ENCODE results near the gene MZB1.
"Not testable (repeated sequence)": the region's sequence is repeated elsewhere in the genome, so short reads cannot be mapped to it uniquely, and the experiment has no call there.

The MZB1 gene

GRCh38 chr5:139410121-139410992 lies 20.6 kb upstream of the MZB1 start:
- no peak for DNase-seq

GRCh38 chr5:139409116-139409515 lies 19.4 kb upstream of the MZB1 start:
- DNase-seq: not testable (repeated sequence)

GRCh38 chr5:139408191-139408590 lies 18.5 kb upstream of the MZB1 start:
- no peak for DNase-seq

GRCh38 chr5:139407517-139407916 lies 17.8 kb upstream of the MZB1 start:
- no peak for DNase-seq

- no peak for DNase-seq
Observed at GRCh38 chr5:139406963-139407362, 17.2 kb upstream of the MZB1 start.

GRCh38 chr5:139404484-139404840 lies 14.7 kb upstream of the MZB1 start:
- no peak for DNase-seq

- DNase-seq: peak; percentile 98
Observed at GRCh38 chr5:139403787-139404483, 14.2 kb upstream of the MZB1 start, which contains the start of gene SPATA24. TSS of gene SPATA24 (minus strand) at chr5:139404089. CDS start at chr5:139404060, 29 bp downstream.

GRCh38 chr5:139403418-139403786 lies 13.7 kb upstream of the MZB1 start:
- DNase-seq: no peak

- peak; percentile 36 for DNase-seq
Observed at GRCh38 chr5:139402561-139403158, 12.9 kb upstream of the MZB1 start.

- no peak for DNase-seq
Observed at GRCh38 chr5:139401546-139401945, 11.8 kb upstream of the MZB1 start.

GRCh38 chr5:139399501-139400121 lies 9.9 kb upstream of the MZB1 start:
- DNase-seq: no peak

- no peak for DNase-seq
Observed at GRCh38 chr5:139397921-139398320, 8.2 kb upstream of the MZB1 start.

GRCh38 chr5:139396691-139397090 lies 7.0 kb upstream of the MZB1 start:
- no peak for DNase-seq

GRCh38 chr5:139395844-139396640 lies 6.3 kb upstream of the MZB1 start:
- no peak for DNase-seq

- DNase-seq: no peak
Observed at GRCh38 chr5:139394654-139395566, 5.2 kb upstream of the MZB1 start, which contains the start of gene PROB1. TSS of gene PROB1 (minus strand) at chr5:139395104. CDS start at chr5:139395081, 23 bp downstream.

- DNase-seq: peak; percentile 67
Observed at GRCh38 chr5:139394123-139394653, 4.5 kb upstream of the MZB1 start.

- no peak for DNase-seq
Observed at GRCh38 chr5:139393497-139394122, 3.9 kb upstream of the MZB1 start.

- peak; percentile 83 for DNase-seq
Observed at GRCh38 chr5:139392678-139393496, 3.2 kb upstream of the MZB1 start.

- no peak for DNase-seq
Observed at GRCh38 chr5:139392324-139392677, 2.6 kb upstream of the MZB1 start.
